Skeletal muscle satellite cell (primary cell): ENCODE results near the gene UHRF2.

Experiments used
- H3K27me3 ChIP-seq: 2 replicates; pipeline ENCODE4 v1.7.0; 2013; ENCODE audit warnings: low read length; ENCODE audit not compliant: control insufficient read depth, insufficient read depth
- H3K36me3 ChIP-seq: 2 replicates; pipeline ENCODE4 v1.7.0; 2013; ENCODE audit warnings: mild to moderate bottlenecking, control low read depth, low read length; ENCODE audit not compliant: insufficient read depth
- H3K4me1 ChIP-seq: 2 replicates; pipeline ENCODE4 v1.7.0; 2013; ENCODE audit warnings: low read length; ENCODE audit not compliant: control insufficient read depth, insufficient read depth
- H3K4me2 ChIP-seq: 2 replicates; pipeline ENCODE4 v1.7.0; 2013; ENCODE audit warnings: mild to moderate bottlenecking, low read length
- H3K4me3 ChIP-seq: 2 replicates; pipeline ENCODE4 v1.7.0; 2013; ENCODE audit warnings: low read length
- H3K9ac ChIP-seq: 2 replicates; pipeline ENCODE4 v1.7.0; 2013; ENCODE audit warnings: mild to moderate bottlenecking, low read depth, low read length, moderate library complexity
- H3K9me3 ChIP-seq: replicated peaks from 2 replicates; pipeline ENCODE4 v1.7.0; 2013; ENCODE audit warnings: mild to moderate bottlenecking, control low read depth, low read length

UHRF2 gene

GRCh38 chr9:6408320-6408719 is 4.7 kb upstream of the UHRF2 start:
- Histone ChIP-seq H3K27me3 (peaks cover 3% of the 10 kb centered on the region), H3K4me3 (no peak overlapping the region), H3K4me1 (peaks cover 7% of the 10 kb centered on the region), H3K36me3 (no peaks in the 10 kb centered on the region), H3K4me2 (no peak overlapping the region), H3K9ac (no peak overlapping the region), H3K9me3 (no peaks in the 10 kb centered on the region)

GRCh38 chr9:6409811-6410210 is 3.2 kb upstream of the UHRF2 start:
- Histone ChIP-seq H3K4me1 (peaks cover 7% of the 10 kb centered on the region), H3K27me3 (peaks cover 3% of the 10 kb centered on the region), H3K9ac (no peak overlapping the region), H3K36me3 (no peaks in the 10 kb centered on the region), H3K9me3 (no peaks in the 10 kb centered on the region), H3K4me3 (no peak overlapping the region), H3K4me2 (no peak overlapping the region)

GRCh38 chr9:6410633-6411032 is 2.4 kb upstream of the UHRF2 start:
- H3K9ac ChIP-seq = no peak overlapping the region
- no peaks in the 10 kb centered on the region for H3K9me3 ChIP-seq
- H3K4me1 ChIP-seq = peaks cover 12% of the 10 kb centered on the region
- no peak overlapping the region for H3K4me2 ChIP-seq
- H3K4me3 ChIP-seq = no peak overlapping the region
- peaks cover 4% of the 10 kb centered on the region for H3K36me3 ChIP-seq
- H3K27me3 ChIP-seq = peaks cover 3% of the 10 kb centered on the region

GRCh38 chr9:6413365-6414246 is 607 bp downstream of the UHRF2 start:
- H3K4me2 ChIP-seq = peak overlapping the region; percentile 81
- peak overlapping the region; percentile 98 for H3K9ac ChIP-seq
- H3K4me3 ChIP-seq = peak overlapping the region; percentile 99
- peaks cover 38% of the 10 kb centered on the region for H3K4me1 ChIP-seq
- H3K9me3 ChIP-seq = no peaks in the 10 kb centered on the region
- peaks cover 18% of the 10 kb centered on the region for H3K36me3 ChIP-seq
- peaks cover 3% of the 10 kb centered on the region for H3K27me3 ChIP-seq

- Histone ChIP-seq H3K4me3 (peak overlapping the region; percentile 99), H3K4me1 (peaks cover 44% of the 10 kb centered on the region), H3K9me3 (no peaks in the 10 kb centered on the region), H3K36me3 (peaks cover 18% of the 10 kb centered on the region), H3K9ac (peak overlapping the region; percentile 98), H3K4me2 (peak overlapping the region; percentile 81), H3K27me3 (peaks cover 3% of the 10 kb centered on the region)
Observed at GRCh38 chr9:6414247-6414641, 1.2 kb downstream of the UHRF2 start.

GRCh38 chr9:6415266-6415665 is 2.3 kb downstream of the UHRF2 start:
- Histone ChIP-seq H3K9ac (peak overlapping the region; percentile 98), H3K4me3 (peak overlapping the region; percentile 99), H3K4me2 (peak overlapping the region; percentile 81), H3K9me3 (no peaks in the 10 kb centered on the region), H3K36me3 (peaks cover 18% of the 10 kb centered on the region), H3K27me3 (no peaks in the 10 kb centered on the region), H3K4me1 (peaks cover 48% of the 10 kb centered on the region)

- H3K4me3 ChIP-seq = peak overlapping the region; percentile 44
- H3K36me3 ChIP-seq = peaks cover 29% of the 10 kb centered on the region
- H3K9me3 ChIP-seq = no peaks in the 10 kb centered on the region
- H3K27me3 ChIP-seq = no peaks in the 10 kb centered on the region
- no peak overlapping the region for H3K9ac ChIP-seq
- peaks cover 47% of the 10 kb centered on the region for H3K4me1 ChIP-seq
- H3K4me2 ChIP-seq = peak overlapping the region; percentile 63
Observed at GRCh38 chr9:6417186-6417585, 4.2 kb downstream of the UHRF2 start.

GRCh38 chr9:6418764-6419163 is 5.8 kb downstream of the UHRF2 start:
- peaks cover 40% of the 10 kb centered on the region for H3K36me3 ChIP-seq
- H3K27me3 ChIP-seq = no peaks in the 10 kb centered on the region
- H3K4me2 ChIP-seq = peak overlapping the region; percentile 63
- peaks cover 41% of the 10 kb centered on the region for H3K4me1 ChIP-seq
- no peaks in the 10 kb centered on the region for H3K9me3 ChIP-seq
- H3K9ac ChIP-seq = no peak overlapping the region
- no peak overlapping the region for H3K4me3 ChIP-seq

- no peaks in the 10 kb centered on the region for H3K9me3 ChIP-seq
- no peaks in the 10 kb centered on the region for H3K27me3 ChIP-seq
- H3K9ac ChIP-seq = no peak overlapping the region
- no peak overlapping the region for H3K4me2 ChIP-seq
- peaks cover 28% of the 10 kb centered on the region for H3K4me1 ChIP-seq
- no peak overlapping the region for H3K4me3 ChIP-seq
- H3K36me3 ChIP-seq = peaks cover 42% of the 10 kb centered on the region
Observed at GRCh38 chr9:6424940-6425339, 11.9 kb downstream of the UHRF2 start.

- peak overlapping the region; percentile 21 for H3K9ac ChIP-seq
- no peaks in the 10 kb centered on the region for H3K27me3 ChIP-seq
- H3K9me3 ChIP-seq = no peaks in the 10 kb centered on the region
- peaks cover 40% of the 10 kb centered on the region for H3K36me3 ChIP-seq
- peak overlapping the region; percentile 45 for H3K4me2 ChIP-seq
- no peak overlapping the region for H3K4me3 ChIP-seq
- H3K4me1 ChIP-seq = peaks cover 37% of the 10 kb centered on the region
Observed at GRCh38 chr9:6426117-6426516, 13.1 kb downstream of the UHRF2 start.

GRCh38 chr9:6428940-6429889 is 16.2 kb downstream of the UHRF2 start:
- H3K9me3 ChIP-seq = no peaks in the 10 kb centered on the region
- peaks cover 65% of the 10 kb centered on the region for H3K4me1 ChIP-seq
- no peak overlapping the region for H3K4me3 ChIP-seq
- H3K36me3 ChIP-seq = peaks cover 21% of the 10 kb centered on the region
- no peaks in the 10 kb centered on the region for H3K27me3 ChIP-seq
- no peak overlapping the region for H3K4me2 ChIP-seq
- no peak overlapping the region for H3K9ac ChIP-seq
